Mesendoderm (in vitro differentiated cells): ENCODE measurements around the gene SSNA1. TPM values are rescaled to one million over a fixed set of nuclear protein-coding genes. Genes with fewer than 3 reads are reported as not detected.

ENCODE experiments used
- DNase-seq: peaks from one replicate; pipeline ENCODE4 v3.0.0; 2013
- H2AK5ac ChIP-seq: 2 replicates; pipeline ENCODE4 v1.6.1; 2013; ENCODE audit warnings: low read length, inconsistent platforms
- H2BK120ac ChIP-seq: 2 replicates; pipeline ENCODE4 v1.6.1; 2013; ENCODE audit warnings: low read depth, mild to moderate bottlenecking, low read length, moderate library complexity, mixed read lengths
- H2BK15ac ChIP-seq: replicated peaks from 2 replicates; pipeline ENCODE4 v1.6.1; 2013; ENCODE audit warnings: low read depth, mild to moderate bottlenecking, moderate library complexity
- H2BK5ac ChIP-seq: 2 replicates; pipeline ENCODE4 v1.6.1; 2013; ENCODE audit warnings: low read length, inconsistent platforms
- H3K18ac ChIP-seq: 2 replicates; pipeline ENCODE4 v1.6.1; 2013; ENCODE audit warnings: mild to moderate bottlenecking, low read length, mixed read lengths
- H3K23ac ChIP-seq: one replicate; pipeline ENCODE4 v1.6.1; 2013; ENCODE audit warnings: low read length
- H3K27ac ChIP-seq: 2 replicates; pipeline ENCODE4 v1.5.1; 2013; ENCODE audit warnings: low read depth, mild to moderate bottlenecking, inconsistent platforms, low read length, moderate library complexity
- H3K27me3 ChIP-seq: 2 replicates; pipeline ENCODE4 v1.6.1; 2013; ENCODE audit warnings: low read length, control low read depth, mild to moderate bottlenecking, inconsistent platforms; ENCODE audit not compliant: insufficient read depth, poor library complexity
- H3K36me3 ChIP-seq: 2 replicates; pipeline ENCODE4 v1.6.1; 2013; ENCODE audit warnings: low read length, inconsistent platforms; ENCODE audit not compliant: control insufficient read depth, insufficient read depth
- H3K4ac ChIP-seq: one replicate; pipeline ENCODE4 v1.6.1; 2013; ENCODE audit warnings: low read depth, mild to moderate bottlenecking, low read length, moderate library complexity
- H3K4me1 ChIP-seq: 2 replicates; pipeline ENCODE4 v1.6.1; 2013; ENCODE audit warnings: low read depth, low read length, inconsistent platforms; ENCODE audit not compliant: control insufficient read depth
- H3K4me2 ChIP-seq: 2 replicates; pipeline ENCODE4 v1.6.1; 2013; ENCODE audit warnings: low read length
- H3K4me3 ChIP-seq: 2 replicates; pipeline ENCODE4 v1.5.1; 2013; ENCODE audit warnings: mild to moderate bottlenecking, low read length
- H3K56ac ChIP-seq: one replicate; pipeline ENCODE4 v1.6.1; 2013; ENCODE audit warnings: low read length
- H3K79me1 ChIP-seq: 2 replicates; pipeline ENCODE4 v1.6.1; 2013; ENCODE audit warnings: low read length, inconsistent platforms
- H3K79me2 ChIP-seq: 2 replicates; pipeline ENCODE4 v1.6.1; 2013; ENCODE audit warnings: mild to moderate bottlenecking, low read length; ENCODE audit not compliant: control insufficient read depth, insufficient read depth
- H3K9ac ChIP-seq: 2 replicates; pipeline ENCODE4 v1.6.1; 2013; ENCODE audit warnings: low read length, inconsistent platforms
- H4K5ac ChIP-seq: one replicate; pipeline ENCODE4 v1.6.1; 2013; ENCODE audit warnings: low read length
- H4K8ac ChIP-seq: one replicate; pipeline ENCODE4 v1.6.1; 2013; ENCODE audit warnings: low read depth, mild to moderate bottlenecking, control low read depth, low read length, moderate library complexity
- WGBS: extraction: QIAGEN DNeasy Blood & Tissue Kit; methylation state at CpG from one replicate; pipeline ENCODE4 v1.1.7; 2013; ENCODE audit warnings: low lambda C conversion rate, missing lambda C conversion rate; ENCODE audit not compliant: insufficient coverage; ENCODE audit errors: extremely low coverage; 5-methylcytosine and 5-hydroxymethylcytosine counted together
- polyA plus RNA-seq, 2 experiments: library from polyadenylated mRNA; stranded (reverse); fragments of 200-250 nt; gene quantifications; one replicate each; pipeline ENCODE4 v1.2.3, GENCODE V29; 2013

Gene SSNA1
- polyA plus RNA-seq (2013, experiment 1 of 2): 92.9 TPM
- polyA plus RNA-seq (2013, experiment 2 of 2): 91.6 TPM

- H3K4ac ChIP-seq: no peak within 1 kb of the TSS
- H3K79me2 ChIP-seq: peaks cover 16% of the 10 kb centered on the region
- H3K9ac ChIP-seq: peak within 1 kb of the TSS; percentile 84
- no peak within 1 kb of the TSS for H4K5ac ChIP-seq
- H3K36me3 ChIP-seq: no peaks in the 10 kb centered on the region
- H4K8ac ChIP-seq: no peak within 1 kb of the TSS
- DNase-seq: peak; percentile 94
- peak within 1 kb of the TSS; percentile 59 for H2BK5ac ChIP-seq
- H3K23ac ChIP-seq: peak within 1 kb of the TSS; percentile 66
- no peak within 1 kb of the TSS for H2BK15ac ChIP-seq
- no peaks in the 10 kb centered on the region for H3K27me3 ChIP-seq
- peak within 1 kb of the TSS; percentile 98 for H3K56ac ChIP-seq
- peak within 1 kb of the TSS; percentile 78 for H3K4me3 ChIP-seq
- WGBS: no CpG with 5 or more reads among the region's 98 CpGs
- H2BK120ac ChIP-seq: no peak within 1 kb of the TSS
- peak within 1 kb of the TSS; percentile 74 for H3K27ac ChIP-seq
- no peak within 1 kb of the TSS for H2AK5ac ChIP-seq
- H3K79me1 ChIP-seq: peaks cover 19% of the 10 kb centered on the region
- H3K4me1 ChIP-seq: peaks cover 3% of the 10 kb centered on the region
- H3K4me2 ChIP-seq: peak within 1 kb of the TSS; percentile 75
- peak within 1 kb of the TSS; percentile 25 for H3K18ac ChIP-seq
Observed at GRCh38 chr9:137188490-137189296, at the start of gene SSNA1, which contains the start of gene ANAPC2. TSS of gene SSNA1 (plus strand) at chr9:137188676. CDS start at chr9:137188727, 51 bp downstream. TSS of gene ANAPC2 (minus strand) at chr9:137188560. CDS start at chr9:137188532, 28 bp downstream.

- H3K18ac ChIP-seq: no peak within 1 kb of the TSS
- no peak within 1 kb of the TSS for H2BK15ac ChIP-seq
- H4K5ac ChIP-seq: no peak within 1 kb of the TSS
- no peaks in the 10 kb centered on the region for H3K79me2 ChIP-seq
- H3K9ac ChIP-seq: no peak within 1 kb of the TSS
- H3K27ac ChIP-seq: no peak within 1 kb of the TSS
- H3K4me3 ChIP-seq: no peak within 1 kb of the TSS
- H2BK120ac ChIP-seq: no peak within 1 kb of the TSS
- WGBS: no CpG with 5 or more reads among the region's 104 CpGs
- no peak within 1 kb of the TSS for H2AK5ac ChIP-seq
- H3K36me3 ChIP-seq: no peaks in the 10 kb centered on the region
- no peak within 1 kb of the TSS for H3K4ac ChIP-seq
- H2BK5ac ChIP-seq: no peak within 1 kb of the TSS
- peaks cover 18% of the 10 kb centered on the region for H3K27me3 ChIP-seq
- no peak within 1 kb of the TSS for H3K23ac ChIP-seq
- H4K8ac ChIP-seq: no peak within 1 kb of the TSS
- no peak within 1 kb of the TSS for H3K56ac ChIP-seq
- no peaks in the 10 kb centered on the region for H3K4me1 ChIP-seq
- H3K79me1 ChIP-seq: no peaks in the 10 kb centered on the region
- peak; percentile 26 for DNase-seq
- H3K4me2 ChIP-seq: no peak within 1 kb of the TSS
Observed at GRCh38 chr9:137138722-137139467, 49.6 kb upstream of the SSNA1 start, which contains the start of gene GRIN1. TSS of gene GRIN1 (plus strand) at chr9:137139154. CDS start at chr9:137139487, 333 bp downstream.

GRCh38 chr9:137139468-137140150 lies 48.9 kb upstream of the SSNA1 start:
- no peak overlapping the region for H3K4me3 ChIP-seq
- no peak overlapping the region for H4K8ac ChIP-seq
- DNase-seq: no peak

GRCh38 chr9:137140151-137141012 lies 48.1 kb upstream of the SSNA1 start:
- Histone ChIP-seq H3K18ac (no peak overlapping the region), H3K4ac (no peak overlapping the region), H3K79me2 (no peaks in the 10 kb centered on the region), H4K8ac (no peak overlapping the region), H2BK5ac (no peak overlapping the region), H3K27ac (no peak overlapping the region), H3K9ac (no peak overlapping the region), H2BK15ac (no peak overlapping the region), H4K5ac (no peak overlapping the region), H3K79me1 (no peaks in the 10 kb centered on the region), H3K4me1 (no peaks in the 10 kb centered on the region), H2BK120ac (no peak overlapping the region), H2AK5ac (no peak overlapping the region), H3K23ac (no peak overlapping the region), H3K36me3 (no peaks in the 10 kb centered on the region), H3K27me3 (peaks cover 18% of the 10 kb centered on the region), H3K4me2 (no peak overlapping the region), H3K4me3 (no peak overlapping the region), H3K56ac (no peak overlapping the region)
- WGBS: no CpG with 5 or more reads among the region's 26 CpGs
- DNase-seq: no peak

More at GRCh38 chr9:137139468-137140150, 48.9 kb upstream of the SSNA1 start:
- Histone ChIP-seq H3K27me3 (peaks cover 18% of the 10 kb centered on the region), H3K56ac (no peak overlapping the region), H3K36me3 (no peaks in the 10 kb centered on the region), H2BK15ac (no peak overlapping the region), H3K27ac (no peak overlapping the region), H2AK5ac (no peak overlapping the region), H3K4ac (no peak overlapping the region), H3K9ac (no peak overlapping the region), H3K4me1 (no peaks in the 10 kb centered on the region), H3K79me1 (no peaks in the 10 kb centered on the region), H4K5ac (no peak overlapping the region), H3K4me2 (no peak overlapping the region), H3K79me2 (no peaks in the 10 kb centered on the region), H2BK5ac (no peak overlapping the region), H3K18ac (no peak overlapping the region), H3K23ac (no peak overlapping the region), H2BK120ac (no peak overlapping the region)
- WGBS: no CpG with 5 or more reads among the region's 37 CpGs
